Neural cell (in vitro differentiated cells): Measurements from ENCODE around the gene TYMP. TPM values are rescaled to one million over a fixed set of nuclear protein-coding genes. Genes with fewer than 3 reads are reported as not detected.

Experiments
- H2AFZ ChIP-seq: fragments of 200-600, 300-800 bp; sonication (generic), shearing (Covaris generic); 2 replicates; pipeline ENCODE4 v1.6.0; 2014; ENCODE audit warnings: low read depth, mild to moderate bottlenecking, antibody characterized with exemption, low read length, moderate library complexity
- H3F3A ChIP-seq: fragments of 200-600 bp; shearing (Covaris generic); 2 replicates; pipeline ENCODE4 v1.6.1; 2016; ENCODE audit warnings: mild to moderate bottlenecking, moderate library complexity, mixed read lengths, antibody characterized with exemption, low read length; ENCODE audit not compliant: insufficient read depth, poor library complexity, severe bottlenecking
- H3K27ac ChIP-seq: fragments of 200-600, 300-800 bp; sonication (generic), shearing (Covaris generic); 2 replicates; pipeline ENCODE4 v1.5.1; 2014; ENCODE audit warnings: mild to moderate bottlenecking, low read length, moderate library complexity
- H3K27me3 ChIP-seq: fragments of 300-800, 200-600 bp; sonication (generic), shearing (Covaris generic); 2 replicates; pipeline ENCODE4 v1.6.0; 2014; ENCODE audit warnings: mild to moderate bottlenecking, low read depth, low read length, moderate library complexity; ENCODE audit not compliant: insufficient read depth
- H3K36me3 ChIP-seq: fragments of 300-800, 200-600 bp; sonication (generic), shearing (Covaris generic); 2 replicates; pipeline ENCODE4 v1.5.1; 2014; ENCODE audit warnings: mild to moderate bottlenecking, antibody characterized with exemption, low read length, moderate library complexity; ENCODE audit not compliant: insufficient read depth
- H3K4me2 ChIP-seq: fragments of 300-800, 200-600 bp; sonication (generic), shearing (Covaris generic); 2 replicates; pipeline ENCODE4 v1.6.0; 2014; ENCODE audit warnings: mild to moderate bottlenecking, low read length
- H3K4me3 ChIP-seq: fragments of 300-800, 200-600 bp; sonication (generic), shearing (Covaris generic); 2 replicates; pipeline ENCODE4 v1.5.1; 2014; ENCODE audit warnings: mild to moderate bottlenecking, low read length, moderate library complexity
- H3K79me2 ChIP-seq: fragments of 200-600 bp; shearing (Covaris generic); replicated peaks from 2 replicates; pipeline ENCODE4 v1.6.0; 2014; ENCODE audit warnings: mild to moderate bottlenecking, low read length, moderate library complexity; ENCODE audit not compliant: insufficient read depth
- H3K9ac ChIP-seq: fragments of 300-800, 200-600 bp; sonication (generic), shearing (Covaris generic); 2 replicates; pipeline ENCODE4 v1.6.1; 2016; ENCODE audit warnings: mild to moderate bottlenecking, low read length, mixed read lengths
- H3K9me2 ChIP-seq: fragments of 200-600 bp; shearing (Covaris generic); 2 replicates; pipeline ENCODE4 v1.6.1; 2016; ENCODE audit warnings: mild to moderate bottlenecking, low read length, mixed read lengths; ENCODE audit not compliant: insufficient read depth
- H3K9me3 ChIP-seq: fragments of 200-600, 300-800 bp; sonication (generic), shearing (Covaris generic); 2 replicates; pipeline ENCODE4 v1.6.1; 2016; ENCODE audit warnings: mild to moderate bottlenecking, mixed run types, low read length, moderate library complexity, mixed read lengths
- H4K20me1 ChIP-seq: fragments of 200-600 bp; shearing (Covaris generic); 2 replicates; pipeline ENCODE4 v1.6.1; 2016; ENCODE audit warnings: mild to moderate bottlenecking, mixed run types; ENCODE audit not compliant: insufficient read depth
- CTCF ChIP-seq: fragments of 450-650 bp; IDR thresholded peaks from 2 replicates; pipeline ENCODE4 v1.5.1; 2014; ENCODE audit warnings: antibody characterized with exemption, mild to moderate bottlenecking, moderate library complexity; ENCODE audit not compliant: poor library complexity, severe bottlenecking
- EP300 ChIP-seq: fragments of 450-650 bp; conservative IDR thresholded peaks from 2 replicates; pipeline ENCODE4 v1.6.1; 2014; ENCODE audit warnings: antibody characterized with exemption, mild to moderate bottlenecking, moderate library complexity; ENCODE audit not compliant: poor library complexity, severe bottlenecking
- EZH2 ChIP-seq: fragments of 200-600, 300-800 bp; shearing (Covaris generic), sonication (generic); IDR thresholded peaks from 2 replicates; pipeline ENCODE4 v1.6.1; 2014; ENCODE audit warnings: antibody characterized with exemption, low read length, borderline replicate concordance, mild to moderate bottlenecking; ENCODE audit not compliant: insufficient read depth, poor library complexity, severe bottlenecking
- MXI1 ChIP-seq: fragments of 450-650 bp; conservative IDR thresholded peaks from 2 replicates; pipeline ENCODE4 v1.6.1; 2014; ENCODE audit warnings: antibody characterized with exemption, mild to moderate bottlenecking; ENCODE audit not compliant: poor library complexity, severe bottlenecking
- POLR2AphosphoS5 ChIP-seq: IDR thresholded peaks from 2 replicates; pipeline ENCODE4 v1.6.1; 2012
- RAD21 ChIP-seq: fragments of 450-650 bp; conservative IDR thresholded peaks from 2 replicates; pipeline ENCODE4 v1.6.1; 2014; ENCODE audit warnings: antibody characterized with exemption, mild to moderate bottlenecking, moderate library complexity
- REST ChIP-seq: IDR thresholded peaks from 2 replicates; pipeline ENCODE4 v1.6.1; 2012; ENCODE audit warnings: borderline replicate concordance
- SMC3 ChIP-seq: fragments of 450-650 bp; conservative IDR thresholded peaks from 2 replicates; pipeline ENCODE4 v1.6.1; 2014; ENCODE audit warnings: antibody characterized with exemption, mild to moderate bottlenecking, moderate library complexity; ENCODE audit not compliant: poor library complexity
- TAF1 ChIP-seq: IDR thresholded peaks from 2 replicates; pipeline ENCODE4 v1.6.1; 2012; ENCODE audit warnings: low read depth
- polyA plus RNA-seq: library from polyadenylated mRNA; depleted of rRNA; stranded (reverse); fragments of >200 nt; gene quantifications from 2 replicates; pipeline ENCODE4 v1.2.3, GENCODE V29; 2014

TYMP gene
- polyA plus RNA-seq, 1 donor from 2014 or later: 0.87 TPM

GRCh38 chr22:50477923-50478322 is 51.9 kb downstream of the TYMP start:
- no peaks in the 10 kb centered on the region for H3K9me3 ChIP-seq
- H3K4me3 ChIP-seq: no peak overlapping the region
- H3K4me2 ChIP-seq: no peak overlapping the region
- no peak overlapping the region for H3K27ac ChIP-seq
- no peak overlapping the region for H3K9ac ChIP-seq
- H2AFZ ChIP-seq: no peak overlapping the region
- no peaks in the 10 kb centered on the region for H3K9me2 ChIP-seq
- H3K36me3 ChIP-seq: no peaks in the 10 kb centered on the region
- peaks cover 8% of the 10 kb centered on the region for H4K20me1 ChIP-seq
- no peaks in the 10 kb centered on the region for H3F3A ChIP-seq
- no peak for TF ChIP-seq EZH2
- TF ChIP-seq MXI1: no peak
- no peak for TF ChIP-seq SMC3
- no peak for TF ChIP-seq CTCF
- TF ChIP-seq POLR2AphosphoS5: no peak
- no peak for TF ChIP-seq EP300
- no peak for TF ChIP-seq REST
- no peak for TF ChIP-seq RAD21
- no peak for TF ChIP-seq TAF1
- peaks cover 32% of the 10 kb centered on the region for H3K27me3 ChIP-seq
- peaks cover 13% of the 10 kb centered on the region for H3K79me2 ChIP-seq

- Histone ChIP-seq H3K4me2 (no peak overlapping the region), H3K9me3 (no peaks in the 10 kb centered on the region), H3K9ac (no peak overlapping the region), H2AFZ (no peak overlapping the region), H4K20me1 (peaks cover 15% of the 10 kb centered on the region), H3K27ac (no peak overlapping the region), H3F3A (no peaks in the 10 kb centered on the region), H3K79me2 (peaks cover 24% of the 10 kb centered on the region), H3K4me3 (no peak overlapping the region), H3K27me3 (peaks cover 21% of the 10 kb centered on the region), H3K9me2 (no peaks in the 10 kb centered on the region), H3K36me3 (no peaks in the 10 kb centered on the region)
- TF ChIP-seq CTCF: no peak
- TF ChIP-seq TAF1: no peak
- no peak for TF ChIP-seq POLR2AphosphoS5
Measured at GRCh38 chr22:50476868-50477267, 52.9 kb downstream of the TYMP start.

Other genes starting within 250 kb of the TYMP start
- gene PLXNB2, start 222.4 kb downstream of the TYMP start, polyA plus RNA-seq: 38.6 and 57.4 TPM in 2 replicates
- 51.0 and 58.9 TPM in 2 replicates for gene DENND6B, start 203.0 kb downstream of the TYMP start, polyA plus RNA-seq
- 84.6 and 85.4 TPM in 2 replicates for gene PPP6R2, start 186.7 kb downstream of the TYMP start, polyA plus RNA-seq
- gene SBF1, start 55.0 kb downstream of the TYMP start, polyA plus RNA-seq: 58.9 and 90.1 TPM in 2 replicates
- gene ADM2, start 48.5 kb downstream of the TYMP start, polyA plus RNA-seq: not detected in 2 replicates
- not detected in 2 replicates for gene MIOX, start 43.2 kb downstream of the TYMP start, polyA plus RNA-seq
- 76.5 and 85.2 TPM in 2 replicates for gene LMF2, start 22.3 kb downstream of the TYMP start, polyA plus RNA-seq
- gene NCAPH2, start 21.8 kb downstream of the TYMP start, polyA plus RNA-seq: 76.8 and 81.1 TPM in 2 replicates
- 8.1 and 9.6 TPM in 2 replicates for gene SCO2, start 4.4 kb downstream of the TYMP start, polyA plus RNA-seq
- not detected in 2 replicates for gene KLHDC7B, start 15.9 kb upstream of the TYMP start, polyA plus RNA-seq
- gene SYCE3, start 32.9 kb upstream of the TYMP start, polyA plus RNA-seq: not detected in 2 replicates
- 72.4 and 75.1 TPM in 2 replicates for gene CPT1B, start 48.4 kb upstream of the TYMP start, polyA plus RNA-seq
- 170 and 173 TPM in 2 replicates for gene CHKB, start 52.8 kb upstream of the TYMP start, polyA plus RNA-seq
- gene MAPK8IP2, start 70.8 kb upstream of the TYMP start, polyA plus RNA-seq: 48.0 and 54.5 TPM in 2 replicates
- 32.5 and 41.4 TPM in 2 replicates for gene ARSA, start 98.1 kb upstream of the TYMP start, polyA plus RNA-seq
- gene SHANK3, start 142.8 kb upstream of the TYMP start, polyA plus RNA-seq: 5.5 and 6.3 TPM in 2 replicates
- gene ACR, start 208.2 kb upstream of the TYMP start, polyA plus RNA-seq: not detected in 2 replicates